ENCODE data around the gene AATK. TPM values are rescaled to one million over a fixed set of nuclear protein-coding genes. Genes with fewer than 3 reads are reported as not detected.

The AATK gene
- total RNA-seq, 1 experiment from 2014 or later = 0.46 TPM

- DNase-seq = no peak
- Histone ChIP-seq H3F3A (ENCODE audit: insufficient read depth, low read depth) (peaks cover 27% of the 10 kb centered on the region), H3K4me2 (peak overlapping the region; percentile 70), H4K20me1 (ENCODE audit: insufficient read depth) (no peaks in the 10 kb centered on the region), H3K4me3 (no peak overlapping the region), H3K9me3 (ENCODE audit: insufficient read depth, low read depth) (no peaks in the 10 kb centered on the region), H3K9me2 (ENCODE audit: insufficient read depth) (no peaks in the 10 kb centered on the region), H3K4me1 (replicated peaks; ENCODE audit: insufficient read depth) (peaks cover 59% of the 10 kb centered on the region), H3K27ac (peak overlapping the region; percentile 90), H3K27me3 (ENCODE audit: insufficient read depth, low read depth) (no peaks in the 10 kb centered on the region), H3K36me3 (ENCODE audit: low read depth) (no peaks in the 10 kb centered on the region), H2AFZ (0 out of 2 replicates have a peak overlapping the region, but pooled peaks have one; percentile 22), H3K79me2 (ENCODE audit: low read depth) (no peaks in the 10 kb centered on the region)
- no TSS peak for BruUV-seq (replicated peaks)
- ChIA-PET CTCF (interaction anchor here (0.6 kb wide), 2 partner anchors 236 to 305 kb away, joined by 3 read pairs; no protein-coding TSS in a partner anchor), POLR2A (ENCODE audit: unreplicated experiment) (interaction anchor here (0.6 to 1.2 kb wide), 2 partner anchors 22 to 44 kb away, joined by 3 to 4 read pairs; no protein-coding TSS in a partner anchor)
- intact Hi-C loops (cut with micrococcal nuclease; ENCODE audit: unreplicated experiment) = loop anchor here (1.0 kb wide), 1 partner anchor 22 kb away; no protein-coding TSS in a partner anchor
- TF ChIP-seq EZH2 (IDR thresholded peaks at IDR 0.05; ENCODE audit: low read depth) = no peak
- TF ChIP-seq, protein P1, sequence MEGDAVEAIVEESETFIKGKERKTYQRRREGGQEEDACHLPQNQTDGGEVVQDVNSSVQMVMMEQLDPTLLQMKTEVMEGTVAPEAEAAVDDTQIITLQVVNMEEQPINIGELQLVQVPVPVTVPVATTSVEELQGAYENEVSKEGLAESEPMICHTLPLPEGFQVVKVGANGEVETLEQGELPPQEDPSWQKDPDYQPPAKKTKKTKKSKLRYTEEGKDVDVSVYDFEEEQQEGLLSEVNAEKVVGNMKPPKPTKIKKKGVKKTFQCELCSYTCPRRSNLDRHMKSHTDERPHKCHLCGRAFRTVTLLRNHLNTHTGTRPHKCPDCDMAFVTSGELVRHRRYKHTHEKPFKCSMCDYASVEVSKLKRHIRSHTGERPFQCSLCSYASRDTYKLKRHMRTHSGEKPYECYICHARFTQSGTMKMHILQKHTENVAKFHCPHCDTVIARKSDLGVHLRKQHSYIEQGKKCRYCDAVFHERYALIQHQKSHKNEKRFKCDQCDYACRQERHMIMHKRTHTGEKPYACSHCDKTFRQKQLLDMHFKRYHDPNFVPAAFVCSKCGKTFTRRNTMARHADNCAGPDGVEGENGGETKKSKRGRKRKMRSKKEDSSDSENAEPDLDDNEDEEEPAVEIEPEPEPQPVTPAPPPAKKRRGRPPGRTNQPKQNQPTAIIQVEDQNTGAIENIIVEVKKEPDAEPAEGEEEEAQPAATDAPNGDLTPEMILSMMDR (conservative IDR thresholded peaks at IDR 0.05) = no peak
Observed at GRCh38 chr17:81093619-81094508, 72.2 kb downstream of the AATK start.

DNA sequence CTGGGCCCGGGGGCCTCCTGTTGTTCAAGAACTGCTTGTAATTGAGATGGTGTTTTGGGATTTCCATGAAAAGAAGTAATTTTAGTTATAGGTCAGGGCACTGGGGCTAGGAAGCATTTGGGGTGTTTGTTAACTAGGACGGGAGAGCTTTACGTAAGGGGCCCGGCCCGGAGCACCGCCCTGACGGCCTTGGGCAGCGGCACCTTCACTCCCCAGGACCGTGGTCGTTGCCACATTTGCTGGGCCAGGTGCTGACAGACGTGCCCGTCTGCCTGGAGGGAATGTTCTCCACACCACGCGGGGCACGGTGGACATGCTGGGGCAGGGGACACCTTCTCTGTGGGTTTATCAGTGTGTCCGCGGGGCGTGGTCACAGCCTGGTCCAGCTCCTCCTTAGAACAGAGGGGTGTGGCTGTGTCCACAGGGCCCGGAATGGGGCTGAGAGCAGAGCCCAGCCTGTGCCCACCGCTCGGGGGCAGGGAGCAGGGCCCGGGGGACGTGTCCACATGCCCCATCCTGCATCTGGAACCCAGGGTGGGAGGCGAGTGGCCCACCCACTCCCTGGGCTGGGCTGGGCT is 73.4 kb downstream of the AATK start:
- no TSS peak for BruUV-seq (replicated peaks)
- no peaks in the 10 kb centered on the region for H3K79me2 ChIP-seq (ENCODE audit: low read depth)
- peaks cover 48% of the 10 kb centered on the region for H3K4me1 ChIP-seq (replicated peaks; ENCODE audit: insufficient read depth)
- no peak overlapping the region for H3K4me3 ChIP-seq
- H3K36me3 ChIP-seq (ENCODE audit: low read depth) = no peaks in the 10 kb centered on the region
- no peak overlapping the region for H3K4me2 ChIP-seq
- no peak overlapping the region for H2AFZ ChIP-seq
- H3K9me3 ChIP-seq (ENCODE audit: insufficient read depth, low read depth) = no peaks in the 10 kb centered on the region
- no peak for TF ChIP-seq EZH2 (IDR thresholded peaks at IDR 0.05; ENCODE audit: low read depth)
- TF ChIP-seq, protein P1 (conservative IDR thresholded peaks at IDR 0.05) = no peak
- DNase-seq = no peak
- intact Hi-C loops (cut with micrococcal nuclease; ENCODE audit: unreplicated experiment) = no loop called here
- H3F3A ChIP-seq (ENCODE audit: insufficient read depth, low read depth) = peaks cover 18% of the 10 kb centered on the region
- POLR2A ChIA-PET (ENCODE audit: unreplicated experiment) = interaction anchor here (1.0 kb wide), 1 partner anchor 55 kb away, joined by 10 read pairs; no protein-coding TSS in a partner anchor
- no peaks in the 10 kb centered on the region for H3K9me2 ChIP-seq (ENCODE audit: insufficient read depth)
- no peaks in the 10 kb centered on the region for H3K27me3 ChIP-seq (ENCODE audit: insufficient read depth, low read depth)
- no peak overlapping the region for H3K27ac ChIP-seq
- CTCF ChIA-PET = no interaction called here
- no peaks in the 10 kb centered on the region for H4K20me1 ChIP-seq (ENCODE audit: insufficient read depth)

DNA sequence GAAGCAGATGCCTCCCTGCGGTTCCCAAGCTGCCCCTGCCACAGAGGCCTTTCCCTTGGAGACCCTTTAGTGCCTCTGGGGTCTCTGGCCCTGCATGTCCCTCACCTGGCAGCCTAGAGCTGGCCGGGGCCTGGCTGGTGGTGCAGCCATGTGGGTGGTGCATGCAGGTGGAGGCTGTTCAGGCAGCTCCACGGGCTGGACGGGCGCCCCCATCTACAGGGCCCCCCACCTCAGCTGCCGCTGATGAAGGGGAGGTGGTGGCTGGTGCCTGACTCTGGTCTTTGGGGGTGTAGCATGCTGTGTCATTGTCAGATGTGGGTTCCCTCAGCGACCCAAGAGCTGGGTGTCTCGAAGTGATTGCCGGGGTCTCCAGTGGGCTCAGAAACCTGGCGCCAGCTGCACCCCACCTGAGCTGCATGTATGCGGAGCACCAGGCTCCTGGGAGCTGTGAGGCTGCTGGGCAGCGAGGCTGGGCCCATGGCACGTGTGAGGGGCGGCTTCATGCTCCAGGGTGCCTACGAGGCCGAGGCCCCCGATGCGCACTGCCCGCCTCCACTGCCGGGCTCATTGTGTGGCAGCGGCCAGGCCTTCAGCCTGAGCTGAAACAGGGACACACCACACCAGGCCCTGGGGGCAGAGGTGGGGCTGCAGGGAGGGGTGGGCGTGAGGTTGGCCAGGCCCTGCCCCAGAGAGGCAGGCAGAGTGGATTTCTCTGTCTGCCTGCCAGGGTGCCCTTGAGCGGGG is 74.1 kb downstream of the AATK start:
- no peaks in the 10 kb centered on the region for H3K79me2 ChIP-seq (ENCODE audit: low read depth)
- H3K4me2 ChIP-seq = no peak overlapping the region
- peak in 1 of 2 experiments; percentile 50 for DNase-seq
- no peaks in the 10 kb centered on the region for H3K9me3 ChIP-seq (ENCODE audit: insufficient read depth, low read depth)
- TF ChIP-seq EZH2 (IDR thresholded peaks at IDR 0.05; ENCODE audit: low read depth) = no peak
- TF ChIP-seq, protein P1 (conservative IDR thresholded peaks at IDR 0.05) = no peak
- ChIA-PET CTCF (no interaction called here), POLR2A (ENCODE audit: unreplicated experiment) (interaction anchor here (0.6 to 1.0 kb wide), 3 partner anchors 21 to 55 kb away, joined by 3 to 10 read pairs (median 9); no protein-coding TSS in a partner anchor)
- H2AFZ ChIP-seq = no peak overlapping the region
- no peaks in the 10 kb centered on the region for H3K36me3 ChIP-seq (ENCODE audit: low read depth)
- H3K4me1 ChIP-seq (replicated peaks; ENCODE audit: insufficient read depth) = peaks cover 41% of the 10 kb centered on the region
- no peaks in the 10 kb centered on the region for H3K9me2 ChIP-seq (ENCODE audit: insufficient read depth)
- H3K27me3 ChIP-seq (ENCODE audit: insufficient read depth, low read depth) = no peaks in the 10 kb centered on the region
- BruUV-seq (replicated peaks) = no TSS peak
- no peaks in the 10 kb centered on the region for H4K20me1 ChIP-seq (ENCODE audit: insufficient read depth)
- peaks cover 16% of the 10 kb centered on the region for H3F3A ChIP-seq (ENCODE audit: insufficient read depth, low read depth)
- no peak overlapping the region for H3K4me3 ChIP-seq
- no peak overlapping the region for H3K27ac ChIP-seq
- intact Hi-C loops (cut with micrococcal nuclease; ENCODE audit: unreplicated experiment) = no loop called here
